HL-60 (cell line): ENCODE results near the gene PRM3.

Source experiments
- DNase-seq, 2 experiments: peaks; one replicate each; pipeline ENCODE4 v3.0.0-alpha.2; 2010 to 2020; ENCODE audit warnings: low read depth in 1 of 2, low spot score in 1 of 2
- H3K27ac ChIP-seq: fragments of 250-450 bp; sonication (Bioruptor Pico); replicated peaks from 2 replicates; pipeline ENCODE4 v1.5.1; 2020; ENCODE audit warnings: mild to moderate bottlenecking, moderate library complexity
- H3K27me3 ChIP-seq: fragments of 250-450 bp; sonication (Bioruptor Pico); 2 replicates; pipeline ENCODE4 v1.5.1; 2021; ENCODE audit warnings: mild to moderate bottlenecking, moderate library complexity; ENCODE audit not compliant: insufficient read depth, poor library complexity, severe bottlenecking
- H3K4me3 ChIP-seq: replicated peaks from 2 replicates; pipeline ENCODE4 v1.5.1; 2011; ENCODE audit warnings: mild to moderate bottlenecking, control low read depth, low read length; ENCODE audit not compliant: insufficient read depth
- GABPA ChIP-seq: IDR thresholded peaks from 2 replicates; pipeline ENCODE4 v1.6.1; 2012; ENCODE audit warnings: low read depth
- POLR2AphosphoS5 ChIP-seq: IDR thresholded peaks from 2 replicates; pipeline ENCODE4 v1.6.1; 2012; ENCODE audit warnings: low read depth
- SPI1 ChIP-seq: IDR thresholded peaks from 2 replicates; pipeline ENCODE4 v1.6.1; 2012; ENCODE audit warnings: low read depth, mild to moderate bottlenecking, borderline replicate concordance
- TF ChIP-seq, protein P1 (sequence below): IDR thresholded peaks from one replicate; pipeline ENCODE4 v1.5.1; 2011; ENCODE audit warnings: low read length, control low read depth, inconsistent platforms; ENCODE audit not compliant: insufficient read depth
- TF ChIP-seq, protein P2 (sequence below): IDR thresholded peaks from 2 replicates; pipeline ENCODE4 v1.6.1; 2012; ENCODE audit warnings: low read depth; ENCODE audit not compliant: insufficient replicate concordance

The PRM3 gene

DNA sequence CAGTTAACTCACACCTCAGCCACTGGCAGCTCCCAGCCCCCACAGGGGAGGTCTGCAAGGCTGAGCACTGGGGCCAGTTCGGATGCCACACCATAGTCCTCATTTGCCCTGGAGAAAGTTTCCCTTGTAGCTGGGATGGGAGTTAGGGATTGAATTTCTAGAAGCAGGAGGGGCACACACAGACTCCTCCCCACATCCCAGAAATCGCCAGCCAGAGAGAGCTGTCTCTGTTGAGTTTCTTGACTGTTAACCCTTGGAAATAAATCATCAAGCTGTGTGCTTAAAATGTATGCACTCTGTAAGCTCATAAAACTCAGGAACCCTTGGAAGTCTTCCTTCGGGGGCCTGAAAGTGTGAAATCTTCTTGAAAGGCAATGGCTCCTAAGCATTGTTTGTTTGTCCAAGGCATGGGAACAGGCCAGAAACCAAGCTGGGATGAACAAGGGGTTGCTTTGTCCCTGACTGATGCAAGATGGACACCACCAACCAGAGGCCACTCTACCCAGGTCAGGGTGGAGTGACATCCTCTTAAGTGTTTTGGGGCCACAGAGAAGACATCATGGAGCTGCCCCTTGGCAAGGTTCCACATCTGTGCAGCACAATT, 394 bp upstream of the PRM3 start:
- no peak for TF ChIP-seq GABPA
- TF ChIP-seq POLR2AphosphoS5 = no peak
- TF ChIP-seq, protein P1, sequence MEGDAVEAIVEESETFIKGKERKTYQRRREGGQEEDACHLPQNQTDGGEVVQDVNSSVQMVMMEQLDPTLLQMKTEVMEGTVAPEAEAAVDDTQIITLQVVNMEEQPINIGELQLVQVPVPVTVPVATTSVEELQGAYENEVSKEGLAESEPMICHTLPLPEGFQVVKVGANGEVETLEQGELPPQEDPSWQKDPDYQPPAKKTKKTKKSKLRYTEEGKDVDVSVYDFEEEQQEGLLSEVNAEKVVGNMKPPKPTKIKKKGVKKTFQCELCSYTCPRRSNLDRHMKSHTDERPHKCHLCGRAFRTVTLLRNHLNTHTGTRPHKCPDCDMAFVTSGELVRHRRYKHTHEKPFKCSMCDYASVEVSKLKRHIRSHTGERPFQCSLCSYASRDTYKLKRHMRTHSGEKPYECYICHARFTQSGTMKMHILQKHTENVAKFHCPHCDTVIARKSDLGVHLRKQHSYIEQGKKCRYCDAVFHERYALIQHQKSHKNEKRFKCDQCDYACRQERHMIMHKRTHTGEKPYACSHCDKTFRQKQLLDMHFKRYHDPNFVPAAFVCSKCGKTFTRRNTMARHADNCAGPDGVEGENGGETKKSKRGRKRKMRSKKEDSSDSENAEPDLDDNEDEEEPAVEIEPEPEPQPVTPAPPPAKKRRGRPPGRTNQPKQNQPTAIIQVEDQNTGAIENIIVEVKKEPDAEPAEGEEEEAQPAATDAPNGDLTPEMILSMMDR = no peak
- no peak for TF ChIP-seq SPI1
- TF ChIP-seq, protein P2, sequence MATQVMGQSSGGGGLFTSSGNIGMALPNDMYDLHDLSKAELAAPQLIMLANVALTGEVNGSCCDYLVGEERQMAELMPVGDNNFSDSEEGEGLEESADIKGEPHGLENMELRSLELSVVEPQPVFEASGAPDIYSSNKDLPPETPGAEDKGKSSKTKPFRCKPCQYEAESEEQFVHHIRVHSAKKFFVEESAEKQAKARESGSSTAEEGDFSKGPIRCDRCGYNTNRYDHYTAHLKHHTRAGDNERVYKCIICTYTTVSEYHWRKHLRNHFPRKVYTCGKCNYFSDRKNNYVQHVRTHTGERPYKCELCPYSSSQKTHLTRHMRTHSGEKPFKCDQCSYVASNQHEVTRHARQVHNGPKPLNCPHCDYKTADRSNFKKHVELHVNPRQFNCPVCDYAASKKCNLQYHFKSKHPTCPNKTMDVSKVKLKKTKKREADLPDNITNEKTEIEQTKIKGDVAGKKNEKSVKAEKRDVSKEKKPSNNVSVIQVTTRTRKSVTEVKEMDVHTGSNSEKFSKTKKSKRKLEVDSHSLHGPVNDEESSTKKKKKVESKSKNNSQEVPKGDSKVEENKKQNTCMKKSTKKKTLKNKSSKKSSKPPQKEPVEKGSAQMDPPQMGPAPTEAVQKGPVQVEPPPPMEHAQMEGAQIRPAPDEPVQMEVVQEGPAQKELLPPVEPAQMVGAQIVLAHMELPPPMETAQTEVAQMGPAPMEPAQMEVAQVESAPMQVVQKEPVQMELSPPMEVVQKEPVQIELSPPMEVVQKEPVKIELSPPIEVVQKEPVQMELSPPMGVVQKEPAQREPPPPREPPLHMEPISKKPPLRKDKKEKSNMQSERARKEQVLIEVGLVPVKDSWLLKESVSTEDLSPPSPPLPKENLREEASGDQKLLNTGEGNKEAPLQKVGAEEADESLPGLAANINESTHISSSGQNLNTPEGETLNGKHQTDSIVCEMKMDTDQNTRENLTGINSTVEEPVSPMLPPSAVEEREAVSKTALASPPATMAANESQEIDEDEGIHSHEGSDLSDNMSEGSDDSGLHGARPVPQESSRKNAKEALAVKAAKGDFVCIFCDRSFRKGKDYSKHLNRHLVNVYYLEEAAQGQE = no peak
- DNase-seq = no peak
- Histone ChIP-seq H3K27me3 (no peaks in the 10 kb centered on the region), H3K27ac (no peak overlapping the region), H3K4me3 (no peak overlapping the region)

DNA sequence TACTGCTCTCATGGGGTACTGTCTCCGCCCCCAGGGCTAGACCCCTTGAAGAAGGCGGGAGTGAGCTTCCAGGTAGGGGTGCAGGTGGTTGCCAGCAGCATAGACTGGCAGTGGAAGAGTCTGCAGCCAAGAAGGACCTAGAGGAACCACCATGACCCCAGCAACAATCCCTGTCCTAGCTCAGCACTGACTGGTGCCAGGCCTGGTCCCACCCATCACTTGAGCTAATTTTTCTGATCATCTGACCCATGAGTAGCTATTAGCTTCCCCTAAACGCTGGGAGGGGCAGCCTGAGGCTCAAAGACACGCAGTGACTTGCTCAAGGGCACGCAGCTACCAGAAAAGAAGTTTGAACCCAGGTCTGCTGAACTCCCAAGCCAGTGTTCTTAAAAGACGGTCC, 945 bp downstream of the PRM3 start:
- no peak overlapping the region for H3K27ac ChIP-seq
- H3K4me3 ChIP-seq = no peak overlapping the region
- no peaks in the 10 kb centered on the region for H3K27me3 ChIP-seq
- TF ChIP-seq, protein P1 = no peak
- TF ChIP-seq, protein P2 = no peak
- no peak for TF ChIP-seq GABPA
- no peak for TF ChIP-seq SPI1
- no peak for TF ChIP-seq POLR2AphosphoS5
- no peak for DNase-seq

DNA sequence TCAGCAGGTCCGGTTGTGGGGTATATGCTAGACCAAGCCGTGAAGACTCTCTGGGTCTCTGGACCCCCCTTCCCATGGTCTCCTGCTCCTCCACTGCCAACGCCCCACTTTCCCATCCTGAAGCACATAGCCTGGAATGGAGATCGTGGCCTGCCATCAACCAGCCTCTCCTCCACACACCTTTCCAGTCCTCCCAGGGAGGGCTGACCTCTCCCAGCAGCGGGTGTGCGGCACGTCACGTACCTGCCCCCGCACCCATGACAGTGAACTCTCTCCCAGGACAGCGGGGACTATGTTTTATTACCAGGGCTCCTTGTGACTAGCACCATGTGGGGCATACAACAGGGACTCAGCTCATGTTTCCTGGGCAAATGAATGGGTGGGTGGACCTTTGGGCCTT, 1.8 kb downstream of the PRM3 start:
- Histone ChIP-seq H3K27me3 (no peaks in the 10 kb centered on the region), H3K27ac (no peak overlapping the region), H3K4me3 (no peak overlapping the region)
- TF ChIP-seq POLR2AphosphoS5 (no peak), SPI1 (no peak), GABPA (no peak)
- TF ChIP-seq, protein P1 = no peak
- TF ChIP-seq, protein P2 = no peak
- no peak for DNase-seq
